A549 treated with Mapracorat at 1 μM for 4 hours (cell line): ENCODE results near the gene SEPTIN7. TPM values are rescaled to one million over a fixed set of nuclear protein-coding genes. Genes with fewer than 3 reads are reported as not detected.

ENCODE experiments used
- total RNA-seq: library from RNA; stranded (reverse); fragments of 200-300 nt; extraction: Qiagen RNA extraction; gene quantifications from 5 replicates; pipeline ENCODE4 v1.2.3, GENCODE V29; 2022

SEPTIN7 gene
- 176 to 223 TPM (median 205 TPM) in 5 replicates for total RNA-seq

DNA sequence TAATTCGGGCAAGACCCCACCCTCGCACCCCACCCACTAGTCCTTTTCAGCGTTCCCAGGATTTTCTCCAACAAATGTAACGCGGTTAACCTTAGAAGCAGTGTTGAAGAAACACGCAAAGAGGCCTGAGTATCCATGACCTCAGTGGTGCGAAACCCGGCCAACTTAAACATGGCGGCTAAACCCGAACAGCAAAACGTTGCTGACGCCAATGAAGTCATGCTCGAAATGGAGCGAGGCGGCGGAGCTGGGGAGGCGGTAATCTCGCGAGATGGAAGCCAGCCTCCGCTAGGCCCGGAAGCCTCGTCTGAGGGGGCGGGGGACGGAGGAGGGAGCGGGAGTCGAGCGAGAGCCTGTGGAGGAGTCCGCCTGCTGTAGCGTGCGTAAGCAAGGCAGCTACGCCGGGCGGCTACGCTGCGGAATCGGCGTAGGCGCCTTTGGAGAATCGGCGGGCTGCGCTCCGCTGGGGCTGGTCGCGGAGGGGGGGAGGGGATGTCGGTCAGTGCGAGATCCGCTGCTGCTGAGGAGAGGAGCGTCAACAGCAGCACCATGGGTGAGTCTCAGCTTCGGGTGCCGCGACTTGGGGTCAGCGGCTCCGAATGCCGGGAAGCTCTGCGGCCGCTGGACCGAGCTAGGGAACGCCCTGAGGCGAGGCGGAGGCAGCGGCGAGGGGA, at the start of gene SEPTIN7:
Gene SEPTIN7, plus strand, starts transcription at position 340 of the 674 bp plus-strand sequence. Its CDS starts 153 bp downstream, at position 493.

Other genes with a start within 250 kb of the SEPTIN7 start
- gene HERPUD2, start 105.9 kb upstream of the SEPTIN7 start, total RNA-seq, result 17.2 to 20.7 TPM (median 19.5 TPM) in 5 replicates